Thoracic aorta (tissue), 2 donors: Measurements from ENCODE around the gene AUTS2. TPM values are rescaled to one million over a fixed set of nuclear protein-coding genes. Genes with fewer than 3 reads are reported as not detected.

ENCODE experiments used
- ATAC-seq: fragments of 150-250 bp; one replicate; pipeline ENCODE4 v1.8.0; 2017; ENCODE audit warnings: low read depth; ENCODE audit not compliant: insufficient number of reproducible peaks, low FRiP score
- DNase-seq: peaks from one replicate; pipeline ENCODE4 v3.0.0-alpha.2; 2020; ENCODE audit warnings: low spot score
- H3K27ac ChIP-seq, 2 donors: fragments of 200-600 bp; sonication (generic); 1 replicate in 1 of 2; 2 replicates in 1 of 2; pipeline ENCODE4 v1.5.1; 2016; ENCODE audit warnings: mild to moderate bottlenecking in 2 of 2, moderate library complexity in 2 of 2
- H3K27me3 ChIP-seq: fragments of 200-600 bp; sonication (generic); replicated peaks from 2 replicates; pipeline ENCODE4 v1.6.0; 2016; ENCODE audit warnings: mild to moderate bottlenecking; ENCODE audit not compliant: insufficient read depth
- H3K36me3 ChIP-seq: fragments of 200-600 bp; sonication (generic); one replicate; pipeline ENCODE4 v1.5.1; 2016
- H3K4me1 ChIP-seq, 2 donors: fragments of 200-600 bp; sonication (generic); 1 replicate in 1 of 2; 2 replicates in 1 of 2; pipeline versions ENCODE4 v1.5.1 to v1.6.0; 2016; ENCODE audit warnings: low read depth in 2 of 2, mild to moderate bottlenecking in 1 of 2; ENCODE audit not compliant: control insufficient read depth in 1 of 2
- H3K4me3 ChIP-seq: fragments of 200-600 bp; sonication (generic); 2 replicates; pipeline ENCODE4 v1.5.1; 2016; ENCODE audit warnings: mild to moderate bottlenecking
- H3K9me3 ChIP-seq: fragments of 200-600 bp; sonication (generic); 2 replicates; pipeline ENCODE4 v1.5.1; 2016
- total RNA-seq, 2 donors: library from RNA; depleted of rRNA; stranded (reverse); fragments of >200 nt; gene quantifications; one replicate each; pipeline versions ENCODE4 v1.1.0 to v1.2.3, GENCODE V29; 2016
- TF ChIP-seq, protein P1 (sequence below): fragments of 200-600 bp; sonication (generic); IDR thresholded peaks from one replicate; pipeline ENCODE4 v1.5.1; 2019; ENCODE audit warnings: antibody characterized with exemption

AUTS2 gene
- total RNA-seq, 2 donors from 2014 or later, result 49.4 to 101 TPM

DNA sequence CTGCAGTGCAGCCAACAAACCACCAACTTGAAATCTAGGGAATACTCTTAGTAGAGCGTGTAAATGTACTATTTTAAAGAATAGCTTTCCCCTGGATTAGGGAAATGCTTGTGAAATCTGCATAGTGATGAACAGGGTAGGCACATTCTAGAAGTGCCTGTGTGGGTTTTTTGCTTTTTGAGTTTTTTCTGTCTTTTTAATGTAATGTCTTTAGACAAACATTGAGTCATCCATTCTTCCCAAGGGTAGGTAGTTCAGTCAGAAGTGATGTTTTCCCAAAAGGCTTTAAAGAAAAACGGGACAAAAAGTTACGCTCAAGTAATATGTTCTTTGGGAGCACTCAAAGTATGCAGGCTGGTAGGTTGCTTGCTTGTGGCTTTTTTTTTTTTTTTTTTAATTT is 130.0 kb downstream of the AUTS2 start:
- Histone ChIP-seq H3K4me1 (no peaks in the 10 kb centered on the region), H3K27ac (no peak overlapping the region), H3K36me3 (no peaks in the 10 kb centered on the region), H3K9me3 (no peaks in the 10 kb centered on the region), H3K27me3 (no peaks in the 10 kb centered on the region), H3K4me3 (no peak overlapping the region)
- TF ChIP-seq, protein P1, sequence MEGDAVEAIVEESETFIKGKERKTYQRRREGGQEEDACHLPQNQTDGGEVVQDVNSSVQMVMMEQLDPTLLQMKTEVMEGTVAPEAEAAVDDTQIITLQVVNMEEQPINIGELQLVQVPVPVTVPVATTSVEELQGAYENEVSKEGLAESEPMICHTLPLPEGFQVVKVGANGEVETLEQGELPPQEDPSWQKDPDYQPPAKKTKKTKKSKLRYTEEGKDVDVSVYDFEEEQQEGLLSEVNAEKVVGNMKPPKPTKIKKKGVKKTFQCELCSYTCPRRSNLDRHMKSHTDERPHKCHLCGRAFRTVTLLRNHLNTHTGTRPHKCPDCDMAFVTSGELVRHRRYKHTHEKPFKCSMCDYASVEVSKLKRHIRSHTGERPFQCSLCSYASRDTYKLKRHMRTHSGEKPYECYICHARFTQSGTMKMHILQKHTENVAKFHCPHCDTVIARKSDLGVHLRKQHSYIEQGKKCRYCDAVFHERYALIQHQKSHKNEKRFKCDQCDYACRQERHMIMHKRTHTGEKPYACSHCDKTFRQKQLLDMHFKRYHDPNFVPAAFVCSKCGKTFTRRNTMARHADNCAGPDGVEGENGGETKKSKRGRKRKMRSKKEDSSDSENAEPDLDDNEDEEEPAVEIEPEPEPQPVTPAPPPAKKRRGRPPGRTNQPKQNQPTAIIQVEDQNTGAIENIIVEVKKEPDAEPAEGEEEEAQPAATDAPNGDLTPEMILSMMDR, result no peak
- DNase-seq (no peak), ATAC-seq (no peak)

DNA sequence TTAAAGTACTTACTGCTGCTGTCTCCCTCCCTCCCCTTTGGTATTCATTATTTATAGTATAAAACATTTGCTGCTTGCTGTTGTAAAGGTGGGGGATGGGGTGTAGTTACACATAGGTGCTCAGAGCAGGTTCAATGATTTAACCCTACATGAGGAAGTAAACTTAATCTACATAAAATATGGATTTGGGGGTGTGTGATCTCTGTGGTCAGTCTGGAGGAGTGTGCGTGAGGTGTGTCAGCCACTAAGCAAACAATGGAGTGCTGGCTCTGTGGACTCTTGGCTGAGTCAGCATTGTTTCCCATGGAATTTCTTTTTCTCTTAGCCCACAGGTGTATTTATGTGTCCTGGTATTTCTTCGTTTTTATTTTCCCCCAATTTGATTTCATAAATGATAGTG is 133.9 kb downstream of the AUTS2 start:
- Histone ChIP-seq H3K27ac (no peak overlapping the region), H3K4me1 (no peaks in the 10 kb centered on the region), H3K9me3 (no peaks in the 10 kb centered on the region), H3K4me3 (no peak overlapping the region), H3K27me3 (no peaks in the 10 kb centered on the region), H3K36me3 (no peaks in the 10 kb centered on the region)
- ATAC-seq, result no peak
- TF ChIP-seq, protein P1, result no peak
- no peak for DNase-seq

DNA sequence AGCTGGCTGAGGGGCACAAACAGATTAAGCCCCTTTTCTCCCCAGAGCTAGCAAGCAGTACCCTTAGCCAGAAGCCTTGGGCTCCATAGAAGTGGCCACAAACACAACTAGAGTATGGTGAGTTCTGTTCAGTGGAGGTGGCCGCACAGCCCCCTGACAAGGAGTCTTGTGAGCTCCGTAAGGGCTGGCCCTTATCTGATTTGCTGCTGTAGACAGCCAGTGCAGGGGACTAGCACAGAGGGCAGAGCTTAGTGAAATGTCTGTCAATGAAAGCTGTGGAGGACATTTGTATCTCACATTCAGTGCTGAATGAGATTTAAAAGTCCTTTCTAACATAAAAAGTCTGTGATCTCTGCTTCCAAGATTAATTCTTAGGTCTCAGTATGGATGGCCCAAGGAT is 137.3 kb downstream of the AUTS2 start:
- H3K27me3 ChIP-seq, result no peaks in the 10 kb centered on the region
- H3K4me3 ChIP-seq, result no peak overlapping the region
- DNase-seq, result no peak
- no peaks in the 10 kb centered on the region for H3K9me3 ChIP-seq
- H3K36me3 ChIP-seq, result no peaks in the 10 kb centered on the region
- ATAC-seq, result no peak
- TF ChIP-seq, protein P1, result no peak
- no peaks in the 10 kb centered on the region for H3K4me1 ChIP-seq
- no peak overlapping the region for H3K27ac ChIP-seq

DNA sequence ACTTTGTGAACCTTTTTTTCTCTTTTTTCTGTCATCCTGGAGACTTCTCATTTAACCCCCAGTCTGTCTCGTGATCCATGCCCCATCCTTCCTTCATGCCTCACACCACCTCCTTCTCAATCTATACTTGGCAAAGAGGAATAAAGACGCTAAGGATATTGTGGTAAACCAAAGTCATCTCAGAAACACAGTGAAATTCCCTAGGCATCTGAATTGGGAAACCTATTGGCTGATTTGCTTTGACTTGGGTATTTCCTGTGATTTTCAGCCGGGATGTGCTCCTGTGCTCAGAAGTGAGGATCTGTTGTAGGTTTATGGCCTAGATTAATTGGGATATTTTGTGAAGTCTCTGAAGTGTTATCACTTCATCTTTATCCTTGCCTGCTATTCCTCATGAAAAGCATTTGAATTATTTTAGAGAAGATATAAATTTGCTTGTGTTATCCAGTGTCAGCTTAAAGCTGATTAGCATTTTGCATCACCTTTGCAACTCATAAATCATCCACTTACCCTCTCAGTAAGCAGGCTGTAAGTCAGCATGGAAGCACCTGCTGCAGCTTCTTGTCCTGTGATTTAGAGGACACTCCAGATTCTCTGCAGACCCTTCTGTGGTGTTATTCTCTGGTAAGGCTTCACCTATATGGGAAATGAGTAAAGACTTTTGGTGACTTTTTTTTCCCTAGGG is 138.0 kb downstream of the AUTS2 start:
- ATAC-seq (no peak), DNase-seq (no peak)
- TF ChIP-seq, protein P1, result no peak
- Histone ChIP-seq H3K4me1 (no peaks in the 10 kb centered on the region), H3K27me3 (no peaks in the 10 kb centered on the region), H3K4me3 (no peak overlapping the region), H3K27ac (no peak overlapping the region), H3K9me3 (no peaks in the 10 kb centered on the region), H3K36me3 (no peaks in the 10 kb centered on the region)

DNA sequence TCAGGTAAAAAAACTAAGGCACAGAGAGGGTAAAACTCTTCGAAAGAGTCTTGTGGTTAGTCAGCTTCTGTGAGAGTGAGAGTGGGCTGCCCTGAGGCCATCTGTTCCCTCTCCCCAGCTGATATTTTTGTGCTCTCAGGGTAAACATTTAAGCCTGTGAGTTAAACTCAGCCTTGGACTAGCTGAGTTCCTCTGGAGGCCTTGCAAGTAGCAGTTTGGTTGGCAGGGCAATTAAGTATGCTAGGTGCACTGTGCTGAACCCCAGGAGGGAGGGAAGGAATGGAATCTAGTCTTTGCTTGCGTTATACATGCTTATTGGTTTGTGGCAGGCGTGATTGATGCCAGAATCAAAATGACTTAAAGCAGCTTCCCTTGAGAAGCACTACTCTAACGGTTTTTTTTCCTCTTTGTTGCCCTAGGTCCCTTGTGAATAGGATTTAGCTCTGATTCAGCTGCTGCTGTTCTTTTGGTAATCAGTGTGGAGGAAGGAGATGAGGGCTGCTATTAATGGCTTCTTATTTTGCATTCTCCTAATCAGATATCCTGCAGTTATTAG is 140.2 kb downstream of the AUTS2 start:
- DNase-seq, result no peak
- no peak for ATAC-seq
- H3K36me3 ChIP-seq, result no peaks in the 10 kb centered on the region
- TF ChIP-seq, protein P1, result no peak
- no peaks in the 10 kb centered on the region for H3K27me3 ChIP-seq
- H3K9me3 ChIP-seq, result no peaks in the 10 kb centered on the region
- H3K4me1 ChIP-seq, result no peaks in the 10 kb centered on the region
- no peak overlapping the region for H3K4me3 ChIP-seq
- H3K27ac ChIP-seq, result no peak overlapping the region
